Measurements from ENCODE around the gene MTOR. TPM values are rescaled to one million over a fixed set of nuclear protein-coding genes. Genes with fewer than 3 reads are reported as not detected.

Gene MTOR
- total RNA-seq, 1 experiment from 2014 or later, result 36.1 TPM

GRCh38 chr1:11211925-11212587, 50.3 kb downstream of the MTOR start:
- Mint-ChIP-seq H3K27ac (ENCODE audit: unreplicated experiment) (no peak overlapping the region), H3K4me1 (ENCODE audit: low read depth, unreplicated experiment) (no peaks in the 10 kb centered on the region), H3K9me3 (ENCODE audit: low read depth, unreplicated experiment) (no peaks in the 10 kb centered on the region), H3K27me3 (ENCODE audit: unreplicated experiment) (no peaks in the 10 kb centered on the region), H3K36me3 (ENCODE audit: insufficient read depth, unreplicated experiment) (peaks cover 7% of the 10 kb centered on the region), H3K4me3 (ENCODE audit: low read depth, unreplicated experiment) (no peak overlapping the region)
- CTCF ChIA-PET, result no interaction called here
- intact Hi-C loops (cut with micrococcal nuclease; ENCODE audit: unreplicated experiment), result no loop called here
- BruUV-seq (replicated peaks), result no TSS peak
- DNase-seq, result no peak
- TF ChIP-seq, protein P1, sequence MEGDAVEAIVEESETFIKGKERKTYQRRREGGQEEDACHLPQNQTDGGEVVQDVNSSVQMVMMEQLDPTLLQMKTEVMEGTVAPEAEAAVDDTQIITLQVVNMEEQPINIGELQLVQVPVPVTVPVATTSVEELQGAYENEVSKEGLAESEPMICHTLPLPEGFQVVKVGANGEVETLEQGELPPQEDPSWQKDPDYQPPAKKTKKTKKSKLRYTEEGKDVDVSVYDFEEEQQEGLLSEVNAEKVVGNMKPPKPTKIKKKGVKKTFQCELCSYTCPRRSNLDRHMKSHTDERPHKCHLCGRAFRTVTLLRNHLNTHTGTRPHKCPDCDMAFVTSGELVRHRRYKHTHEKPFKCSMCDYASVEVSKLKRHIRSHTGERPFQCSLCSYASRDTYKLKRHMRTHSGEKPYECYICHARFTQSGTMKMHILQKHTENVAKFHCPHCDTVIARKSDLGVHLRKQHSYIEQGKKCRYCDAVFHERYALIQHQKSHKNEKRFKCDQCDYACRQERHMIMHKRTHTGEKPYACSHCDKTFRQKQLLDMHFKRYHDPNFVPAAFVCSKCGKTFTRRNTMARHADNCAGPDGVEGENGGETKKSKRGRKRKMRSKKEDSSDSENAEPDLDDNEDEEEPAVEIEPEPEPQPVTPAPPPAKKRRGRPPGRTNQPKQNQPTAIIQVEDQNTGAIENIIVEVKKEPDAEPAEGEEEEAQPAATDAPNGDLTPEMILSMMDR (IDR thresholded peaks at IDR 0.05; ENCODE audit: unreplicated experiment), result no peak

GRCh38 chr1:11211461-11211860, 50.9 kb downstream of the MTOR start:
- CTCF ChIA-PET, result no interaction called here
- peaks cover 7% of the 10 kb centered on the region for H3K36me3 Mint-ChIP-seq (ENCODE audit: insufficient read depth, unreplicated experiment)
- H3K9me3 Mint-ChIP-seq (ENCODE audit: low read depth, unreplicated experiment), result no peaks in the 10 kb centered on the region
- TF ChIP-seq, protein P1 (IDR thresholded peaks at IDR 0.05; ENCODE audit: unreplicated experiment), result no peak
- no peaks in the 10 kb centered on the region for H3K4me1 Mint-ChIP-seq (ENCODE audit: low read depth, unreplicated experiment)
- no TSS peak for BruUV-seq (replicated peaks)
- no peaks in the 10 kb centered on the region for H3K27me3 Mint-ChIP-seq (ENCODE audit: unreplicated experiment)
- H3K27ac Mint-ChIP-seq (ENCODE audit: unreplicated experiment), result no peak overlapping the region
- intact Hi-C loops (cut with micrococcal nuclease; ENCODE audit: unreplicated experiment), result no loop called here
- DNase-seq, result no peak
- no peak overlapping the region for H3K4me3 Mint-ChIP-seq (ENCODE audit: low read depth, unreplicated experiment)

- TF ChIP-seq, protein P1 (IDR thresholded peaks at IDR 0.05; ENCODE audit: unreplicated experiment), result no peak
- intact Hi-C loops (cut with micrococcal nuclease; ENCODE audit: unreplicated experiment), result no loop called here
- H3K36me3 Mint-ChIP-seq (ENCODE audit: insufficient read depth, unreplicated experiment), result no peaks in the 10 kb centered on the region
- no peak overlapping the region for H3K27ac Mint-ChIP-seq (ENCODE audit: unreplicated experiment)
- DNase-seq, result no peak
- BruUV-seq (replicated peaks), result no TSS peak
- H3K4me1 Mint-ChIP-seq (ENCODE audit: low read depth, unreplicated experiment), result no peaks in the 10 kb centered on the region
- no peaks in the 10 kb centered on the region for H3K9me3 Mint-ChIP-seq (ENCODE audit: low read depth, unreplicated experiment)
- CTCF ChIA-PET, result no interaction called here
- no peaks in the 10 kb centered on the region for H3K27me3 Mint-ChIP-seq (ENCODE audit: unreplicated experiment)
- H3K4me3 Mint-ChIP-seq (ENCODE audit: low read depth, unreplicated experiment), result no peak overlapping the region
Measured at GRCh38 chr1:11207898-11208611, 54.3 kb downstream of the MTOR start.

- Mint-ChIP-seq H3K9me3 (ENCODE audit: low read depth, unreplicated experiment) (no peaks in the 10 kb centered on the region), H3K4me3 (ENCODE audit: low read depth, unreplicated experiment) (no peak overlapping the region), H3K27me3 (ENCODE audit: unreplicated experiment) (no peaks in the 10 kb centered on the region), H3K36me3 (ENCODE audit: insufficient read depth, unreplicated experiment) (no peaks in the 10 kb centered on the region), H3K4me1 (ENCODE audit: low read depth, unreplicated experiment) (no peaks in the 10 kb centered on the region), H3K27ac (ENCODE audit: unreplicated experiment) (no peak overlapping the region)
- BruUV-seq (replicated peaks), result no TSS peak
- CTCF ChIA-PET, result interaction anchor here (0.6 kb wide), 1 partner anchor 9 kb away, joined by 3 read pairs; no protein-coding TSS in a partner anchor
- intact Hi-C loops (cut with micrococcal nuclease; ENCODE audit: unreplicated experiment), result no loop called here
- no peak for DNase-seq
- TF ChIP-seq, protein P1 (IDR thresholded peaks at IDR 0.05; ENCODE audit: unreplicated experiment), result no peak
Measured at GRCh38 chr1:11204396-11205190, 57.8 kb downstream of the MTOR start.

All from Calu3 (cell line).